ENCODE data around the gene KANSL1.
A peak's percentile ranks its signal among the peaks of the same experiment; 100 is the strongest.
"Not testable (repeated sequence)": the region's sequence is repeated elsewhere in the genome, so short reads cannot be mapped to it uniquely, and the experiment has no call there.

The KANSL1 gene

GRCh38 chr17:46193151-46193625, at the start of gene KANSL1:
KANSL1 (minus strand) TSS chr17:46193429; CDS start chr17:46172143, 21,286 bp downstream.
- DNase-seq, result peak in 57 of 58 donors; percentile 52 to 97 (median 85)

GRCh38 chr17:46231359-46231758, 38.1 kb upstream of the KANSL1 start:
- DNase-seq, result not testable (repeated sequence)

- DNase-seq, result peak; percentile 60 to 99 (median 95)
Observed at GRCh38 chr17:46225274-46225794, 32.1 kb upstream of the KANSL1 start.

- peak in 2 of 58 donors; percentile 47 to 56 for DNase-seq
Observed at GRCh38 chr17:46224864-46225263, 31.6 kb upstream of the KANSL1 start.

GRCh38 chr17:46223041-46223440, 29.8 kb upstream of the KANSL1 start:
- not testable (repeated sequence) for DNase-seq

GRCh38 chr17:46216682-46217081, 23.5 kb upstream of the KANSL1 start:
- DNase-seq, result no peak

- DNase-seq, result peak in 34 of 58 donors; percentile 0 to 80 (median 36)
Observed at GRCh38 chr17:46212634-46213435, 19.6 kb upstream of the KANSL1 start.

- no peak for DNase-seq
Observed at GRCh38 chr17:46208997-46209396, 15.8 kb upstream of the KANSL1 start.

- no peak for DNase-seq
Observed at GRCh38 chr17:46205975-46206374, 12.7 kb upstream of the KANSL1 start.

- no peak for DNase-seq
Observed at GRCh38 chr17:46202424-46202823, 9.2 kb upstream of the KANSL1 start.

GRCh38 chr17:46201491-46201890, 8.3 kb upstream of the KANSL1 start:
- DNase-seq, result no peak

- DNase-seq, result no peak
Observed at GRCh38 chr17:46200197-46200596, 7.0 kb upstream of the KANSL1 start.

- DNase-seq, result no peak
Observed at GRCh38 chr17:46199379-46199778, 6.2 kb upstream of the KANSL1 start.

GRCh38 chr17:46198233-46198632, 5.0 kb upstream of the KANSL1 start:
- DNase-seq, result no peak

GRCh38 chr17:46197530-46197929, 4.3 kb upstream of the KANSL1 start:
- no peak for DNase-seq

GRCh38 chr17:46195939-46196716, 2.9 kb upstream of the KANSL1 start:
- DNase-seq, result no peak

GRCh38 chr17:46195217-46195855, 2.1 kb upstream of the KANSL1 start:
- no peak for DNase-seq

- DNase-seq, result no peak
Observed at GRCh38 chr17:46194393-46195216, 1.4 kb upstream of the KANSL1 start.

GRCh38 chr17:46193626-46194392, 580 bp upstream of the KANSL1 start:
- peak; percentile 73 to 100 (median 95) for DNase-seq

Measured in anterior cingulate cortex (tissue), 58 donors.